Neutrophil (primary cell): ENCODE measurements around the gene KDM7A.

Experiments
- H3K27ac ChIP-seq: fragments of 200-600 bp; sonication (generic); 2 replicates; pipeline ENCODE4 v1.5.1; 2016; ENCODE audit warnings: mild to moderate bottlenecking, moderate library complexity
- H3K27me3 ChIP-seq: fragments of 200-600 bp; sonication (generic); 2 replicates; pipeline ENCODE4 v1.6.0; 2016; ENCODE audit warnings: mild to moderate bottlenecking
- H3K36me3 ChIP-seq: fragments of 200-600 bp; sonication (generic); 2 replicates; pipeline ENCODE4 v1.5.1; 2017
- H3K4me1 ChIP-seq, 2 experiments: fragments of 200-600 bp in 1 of 2; sonication (generic) in 1 of 2; 1 replicate in 1 of 2; 2 replicates in 1 of 2; pipeline versions ENCODE4 v1.5.1 to v1.6.1; 2013 to 2016; ENCODE audit warnings: low read depth in 1 of 2, low read length in 1 of 2, mild to moderate bottlenecking in 1 of 2, moderate library complexity in 1 of 2; ENCODE audit not compliant: control insufficient read depth in 1 of 2, insufficient read depth in 1 of 2
- H3K4me3 ChIP-seq, 2 experiments: fragments of 200-600 bp in 1 of 2; sonication (generic) in 1 of 2; 1 replicate in 1 of 2; 2 replicates in 1 of 2; pipeline ENCODE4 v1.5.1; 2013 to 2016; ENCODE audit warnings: low read depth in 1 of 2, low read length in 1 of 2, mild to moderate bottlenecking in 1 of 2, moderate library complexity in 1 of 2
- H3K9me3 ChIP-seq: fragments of 200-600 bp; sonication (generic); 2 replicates; pipeline ENCODE4 v1.5.1; 2016
- TF ChIP-seq, protein P1 (sequence below): fragments of 200-600 bp; sonication (generic); IDR thresholded peaks from 2 replicates; pipeline ENCODE4 v1.5.1; 2016; ENCODE audit warnings: antibody characterized with exemption

The KDM7A gene, protein sequence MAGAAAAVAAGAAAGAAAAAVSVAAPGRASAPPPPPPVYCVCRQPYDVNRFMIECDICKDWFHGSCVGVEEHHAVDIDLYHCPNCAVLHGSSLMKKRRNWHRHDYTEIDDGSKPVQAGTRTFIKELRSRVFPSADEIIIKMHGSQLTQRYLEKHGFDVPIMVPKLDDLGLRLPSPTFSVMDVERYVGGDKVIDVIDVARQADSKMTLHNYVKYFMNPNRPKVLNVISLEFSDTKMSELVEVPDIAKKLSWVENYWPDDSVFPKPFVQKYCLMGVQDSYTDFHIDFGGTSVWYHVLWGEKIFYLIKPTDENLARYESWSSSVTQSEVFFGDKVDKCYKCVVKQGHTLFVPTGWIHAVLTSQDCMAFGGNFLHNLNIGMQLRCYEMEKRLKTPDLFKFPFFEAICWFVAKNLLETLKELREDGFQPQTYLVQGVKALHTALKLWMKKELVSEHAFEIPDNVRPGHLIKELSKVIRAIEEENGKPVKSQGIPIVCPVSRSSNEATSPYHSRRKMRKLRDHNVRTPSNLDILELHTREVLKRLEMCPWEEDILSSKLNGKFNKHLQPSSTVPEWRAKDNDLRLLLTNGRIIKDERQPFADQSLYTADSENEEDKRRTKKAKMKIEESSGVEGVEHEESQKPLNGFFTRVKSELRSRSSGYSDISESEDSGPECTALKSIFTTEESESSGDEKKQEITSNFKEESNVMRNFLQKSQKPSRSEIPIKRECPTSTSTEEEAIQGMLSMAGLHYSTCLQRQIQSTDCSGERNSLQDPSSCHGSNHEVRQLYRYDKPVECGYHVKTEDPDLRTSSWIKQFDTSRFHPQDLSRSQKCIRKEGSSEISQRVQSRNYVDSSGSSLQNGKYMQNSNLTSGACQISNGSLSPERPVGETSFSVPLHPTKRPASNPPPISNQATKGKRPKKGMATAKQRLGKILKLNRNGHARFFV

DNA sequence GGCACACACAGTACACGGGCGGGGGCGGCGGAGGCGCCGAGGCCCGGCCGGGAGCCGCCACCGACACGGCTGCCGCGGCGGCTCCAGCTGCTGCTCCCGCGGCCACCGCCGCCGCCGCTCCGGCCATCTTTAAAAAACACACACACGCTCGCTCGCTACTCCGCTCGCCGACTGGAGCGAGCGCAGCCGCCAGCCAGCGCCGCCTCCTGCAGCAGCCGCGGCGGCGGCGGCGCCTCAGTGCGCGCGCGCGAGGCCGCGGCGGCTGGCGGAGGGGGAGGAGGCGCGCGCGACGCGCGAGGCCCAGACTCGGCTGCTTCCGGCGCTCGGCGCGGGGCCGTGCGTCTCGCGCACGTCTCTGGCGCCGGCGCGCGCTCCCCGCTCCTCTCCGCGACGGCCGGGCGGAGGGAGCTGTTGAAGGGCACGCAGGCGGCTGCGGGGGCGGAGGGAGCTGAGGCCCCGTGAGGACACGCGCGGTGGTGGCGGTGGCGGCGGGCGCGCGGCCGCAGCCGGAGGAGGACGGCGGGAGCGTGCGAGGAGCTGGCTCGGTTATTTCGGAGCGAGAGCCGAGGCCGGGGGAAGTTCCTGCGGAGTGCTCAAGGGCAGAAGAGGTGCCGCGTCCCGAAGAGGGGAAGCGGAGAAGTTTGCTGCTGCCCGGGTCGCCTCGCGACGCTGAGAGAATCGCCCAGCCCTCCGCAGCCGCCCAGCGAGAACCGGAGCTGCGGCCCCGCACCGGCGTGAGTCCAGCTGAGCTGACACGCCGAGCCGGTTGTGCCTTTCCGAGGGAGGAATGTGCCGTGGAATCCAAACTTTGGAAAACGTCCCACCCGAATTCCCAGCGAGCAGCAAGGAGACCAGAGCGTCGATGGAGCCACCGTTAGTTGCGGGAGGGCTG, at the start of gene KDM7A:
Gene KDM7A (minus strand): TSS at position 173 of the 892 bp plus-strand sequence. CDS start 46 bp downstream, at position 127.
- Histone ChIP-seq H3K27me3 (peaks cover 20% of the 10 kb centered on the region), H3K36me3 (peaks cover 9% of the 10 kb centered on the region), H3K4me1 (peaks cover 39 to 54% of the 10 kb centered on the region in 2 experiments), H3K4me3 (peak within 1 kb of the TSS; percentile 83 to 87), H3K9me3 (no peaks in the 10 kb centered on the region), H3K27ac (peak within 1 kb of the TSS; percentile 99)
- TF ChIP-seq, protein P1, sequence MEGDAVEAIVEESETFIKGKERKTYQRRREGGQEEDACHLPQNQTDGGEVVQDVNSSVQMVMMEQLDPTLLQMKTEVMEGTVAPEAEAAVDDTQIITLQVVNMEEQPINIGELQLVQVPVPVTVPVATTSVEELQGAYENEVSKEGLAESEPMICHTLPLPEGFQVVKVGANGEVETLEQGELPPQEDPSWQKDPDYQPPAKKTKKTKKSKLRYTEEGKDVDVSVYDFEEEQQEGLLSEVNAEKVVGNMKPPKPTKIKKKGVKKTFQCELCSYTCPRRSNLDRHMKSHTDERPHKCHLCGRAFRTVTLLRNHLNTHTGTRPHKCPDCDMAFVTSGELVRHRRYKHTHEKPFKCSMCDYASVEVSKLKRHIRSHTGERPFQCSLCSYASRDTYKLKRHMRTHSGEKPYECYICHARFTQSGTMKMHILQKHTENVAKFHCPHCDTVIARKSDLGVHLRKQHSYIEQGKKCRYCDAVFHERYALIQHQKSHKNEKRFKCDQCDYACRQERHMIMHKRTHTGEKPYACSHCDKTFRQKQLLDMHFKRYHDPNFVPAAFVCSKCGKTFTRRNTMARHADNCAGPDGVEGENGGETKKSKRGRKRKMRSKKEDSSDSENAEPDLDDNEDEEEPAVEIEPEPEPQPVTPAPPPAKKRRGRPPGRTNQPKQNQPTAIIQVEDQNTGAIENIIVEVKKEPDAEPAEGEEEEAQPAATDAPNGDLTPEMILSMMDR, result peak; percentile 61

DNA sequence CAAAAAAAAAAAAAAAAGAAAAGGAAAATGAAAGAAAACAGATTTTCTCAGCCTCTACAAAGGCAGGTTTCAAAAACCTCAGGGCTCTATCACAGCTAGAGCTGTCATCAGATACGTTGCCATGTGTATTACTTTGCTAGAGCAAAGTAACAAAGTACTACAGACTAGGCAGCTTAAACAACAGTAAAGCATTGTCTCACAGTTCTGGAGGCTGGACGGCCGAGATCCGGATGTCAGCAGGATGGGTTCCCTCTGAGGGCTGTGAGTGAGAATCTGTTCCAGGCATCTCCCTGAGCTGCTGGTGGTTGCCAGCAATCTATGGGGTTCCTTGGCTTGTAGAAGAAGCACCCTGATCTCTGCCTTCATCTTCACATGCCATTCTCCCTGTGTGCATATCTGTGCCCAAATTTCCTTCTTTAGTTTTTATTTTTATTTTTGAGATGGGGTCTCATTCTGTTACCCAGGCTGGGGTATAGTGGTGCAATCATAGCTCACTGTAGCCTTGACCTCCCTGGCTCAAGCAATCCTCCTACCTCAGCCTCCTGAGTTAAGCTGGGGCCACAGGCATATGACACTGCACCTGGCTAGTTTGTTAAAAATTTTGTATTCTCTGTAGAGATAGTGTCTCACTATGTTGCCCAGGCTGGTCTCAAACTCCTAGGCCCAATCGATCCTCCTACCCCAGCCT, 48.9 kb upstream of the KDM7A start:
- Histone ChIP-seq H3K9me3 (no peaks in the 10 kb centered on the region), H3K27me3 (peaks cover 10% of the 10 kb centered on the region), H3K27ac (no peak overlapping the region), H3K4me3 (no peak overlapping the region), H3K4me1 (peaks cover 13 to 15% of the 10 kb centered on the region in 2 experiments), H3K36me3 (no peaks in the 10 kb centered on the region)
- TF ChIP-seq, protein P1, result no peak

DNA sequence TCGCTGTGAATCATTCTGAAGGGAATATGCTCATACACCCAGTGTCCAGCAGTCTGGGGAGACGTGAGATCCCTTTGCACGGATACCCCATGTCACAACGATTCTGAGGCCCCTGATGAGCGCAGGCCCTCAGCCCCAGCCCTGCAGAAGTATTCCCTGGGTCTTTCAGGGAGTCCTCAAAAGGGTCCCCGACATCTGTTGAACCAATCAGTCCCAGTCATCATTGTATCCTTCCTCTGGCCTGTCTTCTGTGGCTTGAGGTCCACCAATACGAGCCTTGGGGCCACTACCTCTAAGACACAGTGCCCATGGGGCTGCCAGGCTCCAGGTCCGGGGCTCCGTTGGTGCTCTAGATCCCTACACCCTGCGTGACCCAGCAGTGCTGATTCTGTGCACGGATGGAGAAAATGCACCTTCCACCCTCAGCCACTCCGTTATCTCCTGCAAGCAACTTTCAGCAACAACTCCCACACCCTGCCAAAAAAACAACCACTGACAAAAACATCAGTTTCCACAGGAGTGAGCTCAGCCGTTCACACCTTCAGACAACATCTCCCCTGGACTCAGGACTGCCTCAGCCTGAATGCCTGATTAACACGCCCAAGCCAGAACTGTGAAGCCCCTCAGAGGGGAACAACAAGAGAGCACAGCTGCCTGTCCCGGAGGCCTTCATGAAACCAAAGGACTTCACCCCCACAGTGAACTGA, 46.9 kb upstream of the KDM7A start:
- H3K27ac ChIP-seq, result no peak overlapping the region
- TF ChIP-seq, protein P1, result no peak
- H3K27me3 ChIP-seq, result peaks cover 6% of the 10 kb centered on the region
- no peaks in the 10 kb centered on the region for H3K36me3 ChIP-seq
- H3K4me3 ChIP-seq, result no peak overlapping the region
- H3K4me1 ChIP-seq, result peaks cover 0 to 3% of the 10 kb centered on the region in 2 experiments
- no peaks in the 10 kb centered on the region for H3K9me3 ChIP-seq

DNA sequence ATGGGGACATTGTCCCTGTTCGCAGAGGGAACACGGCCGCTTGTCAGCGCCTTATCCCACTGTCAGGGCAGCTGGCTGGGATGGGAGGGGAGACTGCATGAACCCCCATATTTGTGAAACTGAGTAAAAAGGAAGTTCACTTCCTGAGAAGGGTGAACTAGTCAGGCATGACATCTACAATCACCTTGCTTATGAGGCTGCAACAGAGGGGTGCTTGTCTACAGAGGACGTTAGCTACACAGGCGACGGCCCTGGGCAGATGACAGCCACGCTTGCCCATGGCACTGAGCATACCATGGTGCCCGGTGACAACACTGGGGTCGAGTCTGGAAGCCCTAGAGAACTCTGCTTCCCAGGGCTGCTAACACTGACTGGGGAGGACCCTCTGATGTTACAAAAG, 46.0 kb upstream of the KDM7A start:
- Histone ChIP-seq H3K27ac (no peak overlapping the region), H3K9me3 (no peaks in the 10 kb centered on the region), H3K4me1 (peaks cover 5 to 11% of the 10 kb centered on the region in 2 experiments), H3K36me3 (no peaks in the 10 kb centered on the region), H3K27me3 (peaks cover 4% of the 10 kb centered on the region), H3K4me3 (no peak overlapping the region)
- TF ChIP-seq, protein P1, result no peak
